SK-N-SH (cell line): ENCODE measurements around the gene FFAR4. TPM values are rescaled to one million over a fixed set of nuclear protein-coding genes. Genes with fewer than 3 reads are reported as not detected.
"Not testable (repeated sequence)": the region's sequence is repeated elsewhere in the genome, so short reads cannot be mapped to it uniquely, and the experiment has no call there.

Experiments
- CTCF ChIA-PET: fragments of 300-600, 350-600 bp; formaldehyde crosslinking; extraction: SDS; loops from one replicate; lab custom pipeline; 2021; lab: Yijun Ruan, JAX
- POLR2A ChIA-PET: fragments of 350-600 bp; sonication (Branson Sonifier 250); formaldehyde crosslinking; extraction: SDS; loops from one replicate; lab custom pipeline; 2020; ENCODE audit warnings: antibody characterized with exemption, inconsistent platforms; lab: Yijun Ruan, JAX
- DNase-seq: peaks from one replicate; pipeline ENCODE4 v3.0.0; 2012
- H2AFZ ChIP-seq: fragments of 200-600 bp; sonication (generic); 2 replicates; pipeline ENCODE4 v1.8.1; 2016; ENCODE audit warnings: antibody characterized with exemption, mild to moderate bottlenecking, low read depth
- H3F3A ChIP-seq: fragments of 200-600 bp; sonication (generic); replicated peaks from 2 replicates; pipeline ENCODE3; 2016; ENCODE audit warnings: antibody characterized with exemption, mild to moderate bottlenecking; ENCODE audit not compliant: insufficient read depth
- H3K27ac ChIP-seq, 2 experiments: fragments of 200-500 bp in 1 of 2; fragments of 200-600 bp in 1 of 2; sonication (Bioruptor generic) in 1 of 2; sonication (generic), shearing (Covaris generic) in 1 of 2; 2 replicates each; pipeline versions ENCODE4 v1.5.1 to v1.6.1; 2014 to 2016; ENCODE audit warnings: low read depth in 2 of 2, inconsistent platforms in 1 of 2, low read length in 1 of 2, mild to moderate bottlenecking in 1 of 2, mixed read lengths in 1 of 2
- H3K27me3 ChIP-seq: fragments of 200-600 bp; sonication (generic), shearing (Covaris generic); 2 replicates; pipeline ENCODE4 v1.6.1; 2016; ENCODE audit warnings: mixed run types; ENCODE audit not compliant: insufficient read depth
- H3K36me3 ChIP-seq, 2 experiments: fragments of 200-500 bp in 1 of 2; fragments of 200-600 bp in 1 of 2; sonication (Bioruptor generic) in 1 of 2; sonication (generic) in 1 of 2; replicated peaks in 1 of 2; 2 replicates each; pipeline versions ENCODE3 to v1.5.1; 2014 to 2016; ENCODE audit warnings: low read length in 1 of 2, mild to moderate bottlenecking in 1 of 2; ENCODE audit not compliant: insufficient read depth in 2 of 2, control insufficient read depth in 1 of 2
- H3K4me1 ChIP-seq, 2 experiments: fragments of 200-500 bp in 1 of 2; fragments of 200-600 bp in 1 of 2; sonication (Bioruptor generic) in 1 of 2; sonication (generic), shearing (Covaris generic) in 1 of 2; 2 replicates each; pipeline versions ENCODE4 v1.5.1 to v1.6.1; 2014 to 2016; ENCODE audit warnings: low read depth in 1 of 2, low read length in 1 of 2, mixed run types in 1 of 2; ENCODE audit not compliant: insufficient read depth in 2 of 2, control insufficient read depth in 1 of 2
- H3K4me2 ChIP-seq: fragments of 200-600 bp; sonication (generic), shearing (Covaris generic); 2 replicates; pipeline ENCODE4 v1.6.1; 2017; ENCODE audit warnings: mixed run types
- H3K4me3 ChIP-seq, 2 experiments: fragments of 200-500 bp in 1 of 2; fragments of 200-600 bp in 1 of 2; sonication (Bioruptor generic) in 1 of 2; sonication (generic), shearing (Covaris generic) in 1 of 2; 2 replicates each; pipeline versions ENCODE4 v1.5.1 to v1.8.1; 2014 to 2016; ENCODE audit warnings: low read depth in 2 of 2, inconsistent platforms in 1 of 2, low read length in 1 of 2, mild to moderate bottlenecking in 1 of 2, mixed read lengths in 1 of 2, moderate library complexity in 1 of 2
- H3K79me2 ChIP-seq: fragments of 200-600 bp; sonication (generic); 2 replicates; pipeline ENCODE4 v1.8.1; 2017; ENCODE audit warnings: mild to moderate bottlenecking; ENCODE audit not compliant: insufficient read depth
- H3K9ac ChIP-seq: fragments of 200-600 bp; sonication (generic); 2 replicates; pipeline ENCODE4 v1.6.1; 2017; ENCODE audit warnings: mixed run types
- H3K9me2 ChIP-seq: fragments of 200-600 bp; sonication (generic); 2 replicates; pipeline ENCODE4 v1.6.1; 2017; ENCODE audit warnings: mixed run types
- H3K9me3 ChIP-seq: fragments of 200-600 bp; sonication (generic); 2 replicates; pipeline ENCODE4 v1.6.1; 2017; ENCODE audit warnings: mixed run types, mild to moderate bottlenecking, moderate library complexity
- H4K20me1 ChIP-seq: fragments of 200-600 bp; sonication (generic); 2 replicates; pipeline ENCODE4 v1.6.1; 2017; ENCODE audit warnings: mild to moderate bottlenecking, mixed run types; ENCODE audit not compliant: insufficient read depth
- CHD2 ChIP-seq: fragments of 150-350 bp; IDR thresholded peaks from 2 replicates; pipeline ENCODE4 v1.6.1; 2018; ENCODE audit warnings: low read length; ENCODE audit not compliant: partially characterized antibody
- ELF1 ChIP-seq: IDR thresholded peaks from 2 replicates; pipeline ENCODE4 v1.4.0; 2012
- EP300 ChIP-seq, 2 experiments: IDR thresholded peaks; 2 replicates each; pipeline versions ENCODE4 v1.4.0 to v1.6.1; 2012; ENCODE audit warnings: borderline replicate concordance in 1 of 2, low read depth in 1 of 2, low read length in 1 of 2
- EZH2phosphoT487 ChIP-seq: fragments of 200-600 bp; sonication (generic); IDR thresholded peaks from 2 replicates; pipeline ENCODE4 v1.6.1; 2017; ENCODE audit warnings: low read depth, mixed run types, mild to moderate bottlenecking, antibody characterized with exemption, moderate library complexity, borderline replicate concordance
- FOSL2 ChIP-seq: IDR thresholded peaks from 2 replicates; pipeline ENCODE4 v1.4.0; 2012; ENCODE audit warnings: low read depth, mild to moderate bottlenecking, moderate library complexity, borderline replicate concordance
- FOXJ3 ChIP-seq: sonication (generic); formaldehyde crosslinking; IDR thresholded peaks from 2 replicates; pipeline ENCODE4 v1.5.1; 2020; ENCODE audit warnings: mild to moderate bottlenecking, missing genetic modification reagents
- FOXM1 ChIP-seq: IDR thresholded peaks from 2 replicates; pipeline ENCODE4 v1.4.0; 2012; ENCODE audit warnings: low read depth, mild to moderate bottlenecking
- GABPA ChIP-seq: IDR thresholded peaks from 2 replicates; pipeline ENCODE4 v1.4.0; 2012; ENCODE audit warnings: low read depth, mild to moderate bottlenecking
- JUND ChIP-seq: IDR thresholded peaks from 2 replicates; pipeline ENCODE4 v1.4.0; 2012
- MXI1 ChIP-seq: IDR thresholded peaks from 2 replicates; pipeline ENCODE4 v1.6.1; 2012; ENCODE audit warnings: mild to moderate bottlenecking, low read depth, low read length, improper control_type of control experiment
- NRF1 ChIP-seq: IDR thresholded peaks from 2 replicates; pipeline ENCODE4 v1.6.1; 2012; ENCODE audit warnings: low read depth, mild to moderate bottlenecking, low read length
- RCOR1 ChIP-seq: fragments of 150-350 bp; IDR thresholded peaks from 2 replicates; pipeline ENCODE4 v1.6.1; 2017; ENCODE audit warnings: antibody characterized with exemption, low read length
- REST ChIP-seq: IDR thresholded peaks from 2 replicates; pipeline ENCODE4 v1.6.1; 2012; ENCODE audit warnings: mild to moderate bottlenecking, low read depth, low read length, moderate library complexity
- RXRA ChIP-seq: IDR thresholded peaks from 2 replicates; pipeline ENCODE4 v1.4.0; 2012; ENCODE audit warnings: low read depth, mild to moderate bottlenecking, borderline replicate concordance
- ZBTB33 ChIP-seq: IDR thresholded peaks from 2 replicates; pipeline ENCODE4 v1.4.0; 2012; ENCODE audit warnings: low read depth, borderline replicate concordance
- WGBS: methylation state at CpG from one replicate; pipeline ENCODE4 v1.1.6; 2017; ENCODE audit warnings: low lambda C conversion rate; 5-methylcytosine and 5-hydroxymethylcytosine counted together
- polyA plus RNA-seq, 3 experiments: library from polyadenylated mRNA; depleted of rRNA; stranded (reverse); fragments of >200 nt; gene quantifications; 2 replicates each; pipeline ENCODE4 v1.2.3, GENCODE V29; 2012
- TF ChIP-seq, protein P1 (sequence below): fragments of 150-350 bp; IDR thresholded peaks from 2 replicates; pipeline ENCODE4 v1.6.1; 2016; ENCODE audit warnings: mild to moderate bottlenecking, low read depth, low read length

FFAR4 gene
- polyA plus RNA-seq, 1 of the 3 experiments (the other 2 are of a cell fraction) = not detected

GRCh38 chr10:93542358-93542791 lies 24.1 kb upstream of the FFAR4 start (continued):
- TF ChIP-seq REST (no peak), RCOR1 (no peak), EZH2phosphoT487 (no peak), GABPA (no peak), RXRA (no peak), CHD2 (no peak), JUND (no peak)
- TF ChIP-seq, protein P1, sequence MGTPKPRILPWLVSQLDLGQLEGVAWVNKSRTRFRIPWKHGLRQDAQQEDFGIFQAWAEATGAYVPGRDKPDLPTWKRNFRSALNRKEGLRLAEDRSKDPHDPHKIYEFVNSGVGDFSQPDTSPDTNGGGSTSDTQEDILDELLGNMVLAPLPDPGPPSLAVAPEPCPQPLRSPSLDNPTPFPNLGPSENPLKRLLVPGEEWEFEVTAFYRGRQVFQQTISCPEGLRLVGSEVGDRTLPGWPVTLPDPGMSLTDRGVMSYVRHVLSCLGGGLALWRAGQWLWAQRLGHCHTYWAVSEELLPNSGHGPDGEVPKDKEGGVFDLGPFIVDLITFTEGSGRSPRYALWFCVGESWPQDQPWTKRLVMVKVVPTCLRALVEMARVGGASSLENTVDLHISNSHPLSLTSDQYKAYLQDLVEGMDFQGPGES = no peak
- TF ChIP-seq, all 33 proteins: peak for 5

DNA sequence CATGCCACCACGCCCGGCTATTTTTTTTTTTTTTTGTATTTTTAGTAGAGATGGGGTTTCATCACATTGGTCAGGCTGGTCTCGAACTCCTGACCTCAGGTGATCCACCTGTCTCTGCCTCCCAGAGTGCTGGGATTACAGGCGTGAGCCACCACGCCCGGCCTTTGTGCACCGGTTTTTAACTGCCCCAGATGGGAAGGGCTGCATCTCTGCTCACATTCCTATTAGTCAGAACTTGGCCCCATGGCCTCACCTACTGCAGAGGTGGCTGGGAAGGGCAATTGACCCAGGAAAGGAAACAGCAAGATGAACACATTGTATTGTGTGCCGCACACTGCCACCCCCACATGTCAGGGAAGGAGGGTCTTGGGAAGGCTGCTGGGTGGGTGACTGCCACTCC lies 19.5 kb upstream of the FFAR4 start:
- H3K4me1 ChIP-seq, H4K20me1 ChIP-seq, H2AFZ ChIP-seq, H3K9ac ChIP-seq, H3K36me3 ChIP-seq, H3K27ac ChIP-seq, H3K9me3 ChIP-seq, CTCF ChIA-PET, H3K4me2 ChIP-seq, POLR2A ChIA-PET, H3K79me2 ChIP-seq, H3K9me2 ChIP-seq, H3K27me3 ChIP-seq, H3K4me3 ChIP-seq, DNase-seq: not testable (repeated sequence)
- 66% methylated on average over 8 of the region's 8 CpGs for WGBS
- peaks cover 18% of the 10 kb centered on the region for H3F3A ChIP-seq

- Histone ChIP-seq H3K27ac (no peak overlapping the region), H3K4me1 (peaks cover 0 to 4% of the 10 kb centered on the region in 2 experiments; a peak in 1 of 4 replicates), H3K36me3 (no peaks in the 10 kb centered on the region), H3K79me2 (no peaks in the 10 kb centered on the region), H4K20me1 (no peaks in the 10 kb centered on the region), H3K27me3 (no peaks in the 10 kb centered on the region), H3K4me2 (no peak overlapping the region), H3K9me2 (no peaks in the 10 kb centered on the region), H3K9ac (no peak overlapping the region), H3F3A (peaks cover 18% of the 10 kb centered on the region), H3K4me3 (no peak overlapping the region), H3K9me3 (no peaks in the 10 kb centered on the region), H2AFZ (no peak overlapping the region)
- TF ChIP-seq ZBTB33 (no peak), GABPA (no peak), MXI1 (no peak), EP300 (IDR thresholded peaks at IDR 0.05; ENCODE audit: borderline replicate concordance in 1 of 2, low read depth in 1 of 2, low read length in 1 of 2) (no peak), FOXJ3 (no peak), FOXM1 (no peak), ELF1 (no peak), CHD2 (no peak), NRF1 (no peak), FOSL2 (no peak)
- DNase-seq = no peak
- ChIA-PET CTCF (no interaction called here), POLR2A (no interaction called here)
Measured at GRCh38 chr10:93547522-93547921, 18.9 kb upstream of the FFAR4 start.
